HG03575 (cell line): Measurements from ENCODE around the gene KRTAP19-2.
"Not testable (repeated sequence)": the region's sequence is repeated elsewhere in the genome, so short reads cannot be mapped to it uniquely, and the experiment has no call there.

Source experiments
- ATAC-seq: cut with Tn5 transposase; IDR thresholded peaks from one replicate; pipeline ENCODE4 v1.9.1; 2021; ENCODE audit not compliant: unreplicated experiment, insufficient number of reproducible peaks, low FRiP score; ENCODE audit errors: extremely low read depth

The KRTAP19-2 gene, protein sequence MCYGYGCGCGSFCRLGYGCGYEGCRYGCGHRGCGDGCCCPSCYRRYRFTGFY

DNA sequence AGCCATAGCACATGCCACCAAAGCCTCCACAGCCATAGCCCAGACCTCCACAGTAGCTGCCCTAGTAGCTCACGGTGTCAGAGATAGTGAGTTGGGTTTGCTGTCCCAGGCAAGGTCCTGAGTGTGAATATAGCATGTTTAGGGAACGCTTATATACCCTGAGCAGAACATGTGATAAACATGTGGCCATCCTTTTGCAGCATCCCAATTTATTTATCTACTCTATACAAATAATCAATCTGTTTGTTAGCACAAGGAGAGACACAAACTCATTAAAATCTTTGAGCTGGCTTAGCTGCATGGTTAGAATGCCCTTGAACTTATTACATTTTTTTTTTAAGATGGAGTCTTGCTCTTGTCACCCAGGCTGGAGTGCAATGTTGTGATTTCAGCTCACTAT, at the start of gene KRTAP19-2:
Gene KRTAP19-2, minus strand, starts transcription at position 101 of the 400 bp plus-strand sequence. Its CDS starts 88 bp downstream, at position 13.
- no peak for ATAC-seq

DNA sequence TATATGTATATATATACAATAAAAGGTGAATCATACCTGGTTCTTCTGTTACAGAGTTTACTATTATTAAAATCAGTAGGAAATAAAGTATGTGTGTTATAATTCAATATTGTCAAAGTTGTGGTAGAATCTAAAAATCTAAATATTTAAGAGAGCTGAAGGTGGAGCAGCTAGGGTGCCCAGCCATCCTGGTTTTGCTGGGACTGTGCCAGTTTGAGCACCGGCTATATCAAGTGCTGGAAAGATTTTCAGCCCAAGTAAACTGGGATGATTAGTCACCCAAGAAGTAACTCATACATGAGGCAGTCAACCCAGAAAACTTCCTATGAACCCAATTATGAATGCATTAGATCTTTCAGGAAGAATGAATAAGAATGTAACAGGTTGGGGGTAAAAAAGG, 31.6 kb upstream of the KRTAP19-2 start:
- no peak for ATAC-seq

DNA sequence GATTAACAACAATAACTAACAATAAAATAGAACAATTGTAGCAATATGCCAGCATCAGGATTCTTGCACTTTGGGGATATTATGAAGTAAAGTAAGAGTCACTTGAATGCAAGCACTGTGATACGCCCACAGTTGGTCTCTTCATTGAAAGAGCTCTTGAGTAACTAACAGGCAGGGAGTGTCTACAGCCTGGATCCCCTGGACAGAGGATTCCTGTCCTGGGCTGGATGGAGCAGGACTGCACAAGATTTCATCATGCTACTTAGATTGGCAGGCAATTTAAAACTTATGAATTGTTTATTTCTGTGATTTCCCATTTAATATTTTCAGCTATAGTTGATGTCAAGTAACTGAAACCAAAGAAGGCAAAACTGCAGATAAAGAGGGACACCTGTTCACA, 28.4 kb upstream of the KRTAP19-2 start:
- no peak for ATAC-seq

DNA sequence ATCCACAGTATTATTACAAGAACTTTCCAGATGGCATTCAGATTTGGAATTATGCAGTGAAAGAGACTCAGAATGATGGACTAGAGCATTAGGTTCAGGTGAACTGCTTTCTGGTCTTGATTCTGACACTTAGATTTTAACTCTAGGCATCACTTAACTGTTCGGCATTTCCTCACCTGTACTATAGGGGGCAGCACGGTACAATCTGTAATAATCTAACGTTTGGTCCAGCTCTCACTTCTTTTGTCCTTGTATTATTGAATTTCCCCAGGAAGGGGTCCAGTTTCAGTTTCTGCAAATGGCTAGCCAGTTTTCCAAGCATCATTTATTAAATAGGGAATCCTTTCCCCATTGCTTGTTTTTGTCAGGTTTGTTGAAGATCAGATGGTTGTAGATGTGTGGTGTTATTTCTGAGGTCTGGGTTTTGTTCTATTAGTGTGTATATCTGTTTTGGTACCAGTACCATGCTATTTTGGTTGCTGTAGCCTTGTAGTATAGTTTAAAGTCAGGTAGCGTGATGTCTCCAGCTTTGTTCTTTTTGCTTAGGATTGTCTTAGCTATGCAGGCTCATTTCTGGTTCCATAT, 18.5 kb upstream of the KRTAP19-2 start:
- not testable (repeated sequence) for ATAC-seq

DNA sequence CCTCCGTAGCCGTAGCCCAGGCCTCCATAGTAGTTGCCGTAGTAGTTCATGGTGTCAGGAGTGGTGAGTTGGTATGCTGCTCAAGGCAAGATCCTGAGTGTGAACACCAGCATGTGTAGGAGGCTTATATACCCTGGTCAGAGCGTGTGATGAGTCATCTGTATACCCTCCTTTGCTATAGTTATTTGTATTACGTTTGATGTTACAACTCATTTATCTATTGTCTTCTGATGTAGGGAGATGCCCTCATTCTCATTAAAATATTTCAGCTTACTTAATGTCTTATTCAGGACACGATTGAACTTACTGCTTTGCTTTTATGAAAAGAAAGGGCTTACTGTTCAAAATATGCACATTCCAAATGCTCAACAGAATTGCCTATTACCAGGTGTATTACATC, 14.8 kb upstream of the KRTAP19-2 start, which contains the start of gene KRTAP19-5:
Gene KRTAP19-5, minus strand, starts transcription at position 101 of the 400 bp plus-strand sequence. Its CDS starts 51 bp downstream, at position 50.
- no peak for ATAC-seq

DNA sequence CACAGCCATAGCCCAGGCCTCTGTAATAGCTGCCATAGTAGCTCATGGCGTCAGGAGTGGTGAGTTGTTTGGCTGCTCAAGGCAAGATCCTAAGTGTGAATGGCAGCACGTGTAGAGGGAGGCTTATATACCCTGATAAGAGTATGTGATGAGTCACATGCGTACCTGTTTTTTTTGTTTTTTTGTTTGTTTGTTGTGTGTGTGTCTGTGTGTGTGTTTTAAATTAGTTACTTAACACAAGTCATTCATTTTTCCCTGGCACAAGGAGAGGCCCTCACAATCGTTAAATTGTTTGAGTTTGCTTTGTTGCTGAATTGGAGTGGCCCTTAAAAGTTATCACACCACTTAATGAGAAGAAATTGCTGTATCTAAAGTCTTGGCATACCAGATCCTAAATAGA, 9.8 kb upstream of the KRTAP19-2 start, which contains the start of gene KRTAP19-4:
Gene KRTAP19-4, minus strand, starts transcription at position 101 of the 400 bp plus-strand sequence. Its CDS starts 55 bp downstream, at position 46.
- ATAC-seq = no peak

DNA sequence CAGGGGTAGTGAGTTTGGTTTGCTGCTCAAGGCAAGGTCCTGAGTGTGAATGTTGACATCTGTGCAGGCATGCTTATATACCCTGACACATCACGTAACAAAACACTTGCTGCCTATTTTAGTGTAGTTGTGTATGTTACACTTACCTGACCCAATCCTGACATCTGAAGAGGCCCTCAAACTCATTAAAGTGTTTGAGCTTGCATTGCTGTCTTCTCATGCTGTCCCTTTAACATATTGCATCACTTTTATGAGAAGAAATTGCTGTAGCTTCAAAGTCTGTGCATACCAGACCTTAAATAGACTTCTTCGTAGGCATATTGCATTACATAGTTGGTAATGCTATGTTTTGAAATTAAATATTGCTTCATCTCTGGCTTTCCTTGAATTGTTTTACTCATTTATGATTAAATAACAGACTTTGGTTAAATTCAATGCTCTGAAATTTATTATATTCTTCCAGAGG, 4.8 kb upstream of the KRTAP19-2 start, which contains the start of gene KRTAP19-3:
Gene KRTAP19-3, minus strand, starts transcription at position 51 of the 466 bp plus-strand sequence. CDS start 56 bp downstream, outside the sequence.
- ATAC-seq = no peak

DNA sequence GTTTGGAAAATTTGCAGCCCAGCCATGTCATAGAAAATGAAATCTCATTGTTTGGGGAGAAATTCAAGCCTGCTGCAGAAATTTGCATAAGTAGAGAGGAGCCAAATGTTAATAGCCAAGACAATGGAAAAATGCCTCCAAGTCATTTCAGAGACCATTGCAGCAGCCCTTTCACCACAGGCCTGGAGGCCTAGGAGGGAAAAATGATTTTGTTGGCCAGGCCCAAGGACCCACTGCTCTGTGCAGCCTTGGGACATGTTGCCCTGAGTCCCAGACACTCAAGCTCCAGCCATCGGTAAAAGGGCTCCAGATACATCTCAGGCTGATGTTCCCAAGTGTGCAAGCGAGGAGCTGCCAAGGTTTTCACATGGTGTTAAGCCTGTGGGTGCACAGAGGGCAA, 1.1 kb downstream of the KRTAP19-2 start:
- no peak for ATAC-seq

DNA sequence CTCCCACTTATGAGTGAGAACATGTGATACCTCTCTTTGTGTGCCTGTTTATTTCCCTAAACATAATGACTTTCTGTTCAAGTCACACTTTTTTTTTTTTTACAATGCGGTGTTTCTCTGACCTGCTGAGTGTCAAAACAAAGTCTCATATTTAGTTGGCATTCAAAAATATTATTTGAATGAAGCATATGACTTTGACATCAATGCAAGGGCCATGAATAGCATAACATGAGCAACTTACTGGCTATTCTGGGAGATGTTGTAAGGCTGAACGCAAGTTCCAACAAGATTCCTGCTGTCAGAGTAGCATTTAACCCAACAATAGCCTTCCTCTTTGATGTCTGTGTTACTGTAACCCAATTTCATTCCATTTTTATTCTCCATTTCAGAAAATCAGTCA, 5.1 kb downstream of the KRTAP19-2 start:
- no peak for ATAC-seq

DNA sequence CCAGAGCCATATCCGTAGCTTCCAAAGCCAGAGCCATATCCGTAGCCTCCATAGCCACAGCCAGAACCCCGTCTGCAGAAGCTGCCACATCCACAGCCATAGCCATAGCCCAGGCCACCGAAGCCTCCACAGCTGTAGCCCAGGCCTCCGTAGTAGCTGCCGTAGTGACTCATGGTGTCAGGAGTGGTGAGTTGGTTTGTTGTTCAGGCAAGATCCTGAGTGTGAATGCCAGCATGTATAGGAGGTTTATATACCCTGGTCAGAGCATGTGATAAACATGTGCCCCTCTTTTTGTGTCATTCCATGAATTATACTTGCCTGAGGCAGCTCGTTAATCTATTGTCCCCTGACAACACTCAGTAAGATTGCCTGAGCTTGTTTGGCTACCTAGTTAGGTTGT, 7.1 kb downstream of the KRTAP19-2 start, which contains the start of gene KRTAP19-1:
Gene KRTAP19-1, minus strand, starts transcription at position 223 of the 400 bp plus-strand sequence. Its CDS starts 50 bp downstream, at position 173.
- ATAC-seq = no peak

DNA sequence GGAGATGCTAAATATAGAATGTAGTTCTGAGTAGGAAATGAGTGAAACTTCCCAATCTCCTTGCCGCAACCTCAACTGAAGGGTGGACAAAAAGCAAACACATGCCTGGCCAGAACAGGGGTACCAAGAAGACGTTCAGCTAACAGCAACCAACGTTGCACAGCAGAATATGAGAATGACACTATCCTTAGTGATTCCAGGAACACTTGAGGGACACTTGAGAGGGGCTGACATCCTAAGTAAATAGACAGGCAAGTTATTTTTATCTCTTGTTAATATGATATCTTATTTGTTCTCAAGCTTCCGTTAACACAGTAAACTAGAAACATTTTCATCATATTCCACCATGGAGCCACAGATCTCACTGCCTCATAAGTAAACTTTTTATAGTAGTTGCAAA, 8.0 kb downstream of the KRTAP19-2 start:
- no peak for ATAC-seq

DNA sequence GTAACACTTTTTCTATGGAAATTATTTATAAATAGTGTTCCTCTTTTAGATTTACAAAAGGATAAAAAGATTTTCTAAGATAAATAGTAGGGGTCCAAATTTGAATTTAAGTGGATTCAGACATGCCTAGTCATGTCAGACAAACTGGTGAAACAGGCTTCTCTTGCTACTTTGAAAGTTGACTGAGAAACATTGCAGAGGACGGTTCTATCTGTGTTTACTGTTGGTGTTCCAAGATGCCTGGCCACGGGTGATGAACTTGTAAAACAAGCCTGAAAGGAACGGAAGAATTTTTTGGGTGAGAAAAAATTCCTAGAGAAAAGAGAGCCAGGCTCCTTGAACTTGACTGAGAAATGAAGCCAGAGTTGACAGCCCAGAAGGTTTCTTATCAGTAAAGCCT, 9.2 kb downstream of the KRTAP19-2 start:
- ATAC-seq = no peak

DNA sequence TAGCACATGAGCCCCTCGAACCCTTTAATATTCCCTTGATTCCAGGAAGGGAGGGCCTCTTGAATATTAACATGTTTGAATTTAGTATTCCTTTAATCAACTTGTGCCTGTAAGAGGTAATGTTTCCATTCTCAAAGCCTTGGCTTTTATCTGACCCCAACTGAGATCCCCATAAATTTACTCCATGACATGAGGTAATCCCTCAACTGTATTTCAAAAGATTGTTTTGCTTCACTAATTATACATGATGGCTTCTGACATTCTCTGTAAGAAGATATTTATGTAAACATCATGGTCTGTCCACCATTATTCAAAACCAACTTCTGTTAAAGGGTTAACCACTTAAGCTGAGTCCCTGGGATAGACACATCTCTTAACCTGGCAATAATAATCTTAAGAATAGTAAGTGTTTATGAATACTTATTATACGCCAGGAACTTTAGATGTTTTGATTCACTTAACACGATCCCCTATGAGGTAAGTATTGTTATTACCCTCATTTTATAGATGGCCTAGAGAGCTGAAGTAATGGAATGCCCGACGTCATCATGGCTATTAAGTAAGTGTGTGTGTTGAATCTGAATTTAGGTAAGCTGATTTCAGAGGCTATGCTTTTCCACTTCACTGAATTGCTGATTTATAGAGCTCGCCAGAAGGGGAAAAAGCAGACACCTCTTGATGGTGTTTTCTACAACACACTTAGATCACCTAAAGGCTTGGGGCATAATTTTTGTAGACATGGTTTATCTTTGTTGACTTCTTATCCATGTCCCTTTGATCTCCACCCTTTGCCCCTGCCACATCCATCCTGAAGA, 18.1 kb downstream of the KRTAP19-2 start:
- no peak for ATAC-seq

DNA sequence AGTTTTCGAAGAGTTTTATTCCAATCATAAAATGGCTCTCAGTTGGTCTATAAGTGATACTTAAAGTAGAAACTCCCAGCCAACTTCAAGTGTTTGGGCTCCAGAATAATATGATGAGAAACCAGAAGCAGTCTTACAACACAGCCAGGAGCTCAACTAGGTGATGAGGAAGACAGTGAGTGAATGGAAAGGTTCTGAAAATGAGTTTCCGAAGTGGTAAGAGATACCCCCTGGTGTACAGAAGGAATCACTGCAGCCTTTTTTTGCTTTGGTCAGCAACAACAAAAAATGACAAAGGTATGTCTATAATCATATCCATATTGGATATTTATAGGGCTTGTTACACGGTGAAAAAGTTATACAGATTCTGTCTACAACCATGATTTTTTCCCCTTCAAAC, 23.5 kb downstream of the KRTAP19-2 start:
- no peak for ATAC-seq

DNA sequence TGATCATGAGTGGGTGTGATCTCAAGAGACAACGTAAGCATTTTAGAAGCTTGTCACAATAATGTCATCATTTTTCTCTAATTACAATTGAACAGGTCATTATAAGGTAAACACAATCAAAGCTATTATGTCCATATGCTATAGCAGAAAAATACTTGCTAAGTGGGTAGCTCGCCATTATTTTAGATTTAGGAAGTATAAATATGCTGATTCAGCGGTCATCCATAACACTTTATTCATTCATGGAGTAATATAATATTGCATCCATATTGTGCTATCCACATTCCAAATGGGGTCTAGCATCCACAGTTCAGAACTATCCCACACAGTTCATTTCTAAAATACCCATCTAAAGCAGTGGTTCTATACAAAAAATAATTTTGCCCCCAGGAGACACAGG, 38.7 kb downstream of the KRTAP19-2 start:
- no peak for ATAC-seq

DNA sequence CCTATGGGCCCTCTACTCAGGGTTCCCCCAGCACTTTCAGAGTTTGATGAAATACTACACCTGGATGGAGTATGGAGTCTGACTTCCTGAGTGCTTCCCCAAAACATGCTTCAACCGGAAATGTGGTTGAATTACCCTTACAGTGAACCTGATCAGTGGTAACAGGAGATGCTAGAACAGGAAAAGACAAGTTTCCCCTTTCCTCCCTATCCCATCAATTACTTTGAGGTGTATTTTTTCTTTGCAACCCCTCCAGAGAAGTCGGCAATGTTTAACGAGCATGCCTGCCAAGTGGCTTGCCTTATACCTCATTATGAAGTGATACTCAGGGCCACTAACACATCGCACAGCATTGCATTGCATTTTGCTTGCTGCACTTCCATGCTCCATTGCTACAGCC, 40.2 kb downstream of the KRTAP19-2 start:
- ATAC-seq = no peak

DNA sequence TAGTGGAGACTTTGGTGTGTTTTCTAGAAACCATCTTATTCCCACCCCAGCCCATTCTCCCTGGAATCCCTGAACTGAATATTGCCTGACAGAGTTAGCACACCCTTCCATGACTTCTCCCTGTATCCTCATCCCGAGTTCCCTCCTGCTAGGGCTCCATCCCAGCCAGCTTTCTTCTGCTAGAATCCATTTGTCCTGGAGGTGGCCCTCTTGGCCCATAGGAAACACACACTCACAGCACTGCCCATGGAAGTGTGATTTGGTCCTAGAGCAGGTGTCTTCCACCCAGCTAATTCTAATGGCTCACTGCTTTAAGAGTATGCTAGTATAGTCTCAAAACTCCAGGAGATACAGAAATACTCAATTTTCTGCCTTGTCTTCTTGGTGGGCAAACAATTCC, 43.0 kb downstream of the KRTAP19-2 start:
- no peak for ATAC-seq

DNA sequence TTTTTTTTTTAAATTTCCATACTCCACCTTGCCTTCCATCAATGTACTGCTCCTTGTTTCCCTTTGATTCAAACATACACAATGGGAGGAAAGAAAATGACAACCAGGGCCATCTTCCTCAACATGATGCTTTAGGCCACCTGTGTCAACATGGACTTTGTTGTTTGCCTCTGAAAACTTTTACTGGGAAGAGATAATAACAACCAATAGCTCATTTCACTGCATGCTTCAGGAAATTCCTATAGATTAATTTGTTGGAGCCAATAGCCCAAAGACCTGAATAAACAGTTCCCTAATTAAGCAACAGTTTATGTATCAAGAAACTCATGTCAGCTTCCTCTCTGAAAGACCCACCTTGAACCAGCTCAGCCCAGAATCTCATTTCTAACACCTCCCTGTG, 44.0 kb downstream of the KRTAP19-2 start:
- no peak for ATAC-seq

DNA sequence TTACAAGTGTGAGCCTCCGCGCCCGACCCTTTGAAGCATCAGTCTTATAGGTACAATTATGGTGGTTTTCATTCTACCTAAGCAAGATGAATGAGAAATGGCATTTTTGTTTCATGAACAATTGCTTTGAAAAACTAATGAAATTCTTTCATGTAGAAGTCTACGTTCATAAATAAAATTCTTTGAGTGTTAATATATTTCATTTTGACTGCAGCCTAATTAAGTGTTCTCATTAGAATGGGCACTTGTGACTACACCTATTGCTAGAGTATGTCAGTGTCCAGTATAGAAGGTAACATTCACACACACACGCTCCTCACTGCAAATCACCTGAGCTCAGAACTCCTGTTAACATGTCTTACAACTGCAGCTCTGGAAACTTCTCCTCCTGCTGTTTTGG, 47.3 kb downstream of the KRTAP19-2 start, which contains the start of gene KRTAP15-1:
Gene KRTAP15-1, plus strand, starts transcription at position 301 of the 400 bp plus-strand sequence. Its CDS starts 53 bp downstream, at position 354.
- ATAC-seq = no peak
